ENCODE data around the gene PRC1. TPM values are rescaled to one million over a fixed set of nuclear protein-coding genes. Genes with fewer than 3 reads are reported as not detected.
A peak's percentile ranks its signal among the peaks of the same experiment; 100 is the strongest.

PRC1 gene
- total and polyA plus RNA-seq, 2 donors from 2014 or later: 3.4 to 6.6 TPM

- DNase-seq (peak; percentile 89 to 96 (median 90)), FAIRE-seq (no peak)
- Histone ChIP-seq H3K9me3 (ENCODE audit: control insufficient read depth in 2 of 3, insufficient read depth in 1 of 3, low read length in 3 of 3) (no peaks in the 10 kb centered on the region), H3K27ac (ENCODE audit: low read depth in 2 of 2, low read length in 2 of 2) (no peak within 1 kb of the TSS), H3K36me3 (ENCODE audit: control insufficient read depth in 2 of 3, insufficient read depth in 3 of 3, low read length in 3 of 3) (peaks cover 0 to 3% (median 0%) of the 10 kb centered on the region in 3 donors), H3K9ac (ENCODE audit: low read length in 3 of 3) (peak within 1 kb of the TSS; percentile 80 to 97 (median 94)), H3K4me3 (ENCODE audit: low read length in 3 of 3) (peak within 1 kb of the TSS; percentile 91 to 98 (median 93)), H3K27me3 (ENCODE audit: control insufficient read depth, insufficient read depth, low read length) (no peaks in the 10 kb centered on the region), H3K4me1 (ENCODE audit: control insufficient read depth in 2 of 3, insufficient read depth in 2 of 3, low read depth in 1 of 3, low read length in 3 of 3) (peaks cover 0 to 6% (median 4%) of the 10 kb centered on the region in 3 donors)
- TF ChIP-seq CTCF (IDR thresholded peaks at IDR 0.05; ENCODE audit: borderline replicate concordance, extremely low read depth, insufficient read depth): no peak
- intact Hi-C loops (cut with DNase I): no loop called here
These were observed 27.9 kb upstream of the PRC1 start, which contains the start of gene VPS33B for GRCh38 chr15:91022075-91022831. VPS33B (minus strand) TSS chr15:91022594; CDS start chr15:91022249, 345 bp downstream.

GRCh38 chr15:91021516-91022074 lies 27.3 kb upstream of the PRC1 start:
- Histone ChIP-seq H3K4me3 (ENCODE audit: low read length in 3 of 3) (peak overlapping the region; percentile 91 to 98 (median 93)), H3K27ac (ENCODE audit: low read depth in 2 of 2, low read length in 2 of 2) (no peak overlapping the region), H3K36me3 (ENCODE audit: control insufficient read depth in 2 of 3, insufficient read depth in 3 of 3, low read length in 3 of 3) (peaks cover 0 to 5% (median 4%) of the 10 kb centered on the region in 3 donors), H3K4me1 (ENCODE audit: control insufficient read depth in 2 of 3, insufficient read depth in 2 of 3, low read depth in 1 of 3, low read length in 3 of 3) (peaks cover 0 to 6% (median 4%) of the 10 kb centered on the region in 3 donors), H3K9me3 (ENCODE audit: control insufficient read depth in 2 of 3, insufficient read depth in 1 of 3, low read length in 3 of 3) (no peaks in the 10 kb centered on the region), H3K27me3 (ENCODE audit: control insufficient read depth, insufficient read depth, low read length) (no peaks in the 10 kb centered on the region), H3K9ac (ENCODE audit: low read length in 3 of 3) (peak overlapping the region; percentile 80 to 97 (median 94))
- intact Hi-C loops (cut with DNase I): no loop called here
- TF ChIP-seq CTCF (IDR thresholded peaks at IDR 0.05; ENCODE audit: borderline replicate concordance, extremely low read depth, insufficient read depth): no peak
- DNase-seq (peak in 1 of 5 donors; percentile 34), FAIRE-seq (no peak)

GRCh38 chr15:91018158-91018557 lies 23.8 kb upstream of the PRC1 start:
- FAIRE-seq (no peak), DNase-seq (peak in 2 of 5 donors; percentile 12 to 24)
- H3K4me1 ChIP-seq (ENCODE audit: control insufficient read depth in 2 of 3, insufficient read depth in 2 of 3, low read depth in 1 of 3, low read length in 3 of 3): peaks cover 0 to 6% (median 4%) of the 10 kb centered on the region in 3 donors
- H3K9ac ChIP-seq (ENCODE audit: low read length in 3 of 3): no peak overlapping the region
- no peak overlapping the region for H3K27ac ChIP-seq (ENCODE audit: low read depth in 2 of 2, low read length in 2 of 2)
- intact Hi-C loops (cut with DNase I): no loop called here
- no peak for TF ChIP-seq CTCF (IDR thresholded peaks at IDR 0.05; ENCODE audit: borderline replicate concordance, extremely low read depth, insufficient read depth)
- peaks cover 4 to 8% (median 6%) of the 10 kb centered on the region in 3 donors for H3K36me3 ChIP-seq (ENCODE audit: control insufficient read depth in 2 of 3, insufficient read depth in 3 of 3, low read length in 3 of 3)
- no peaks in the 10 kb centered on the region for H3K27me3 ChIP-seq (ENCODE audit: control insufficient read depth, insufficient read depth, low read length)
- H3K9me3 ChIP-seq (ENCODE audit: control insufficient read depth in 2 of 3, insufficient read depth in 1 of 3, low read length in 3 of 3): no peaks in the 10 kb centered on the region
- H3K4me3 ChIP-seq (ENCODE audit: low read length in 3 of 3): no peak overlapping the region

Data from kidney (tissue), 14 donors.